Activated T-cell treated with anti-CD3 and anti-CD28 coated beads, Interleukin-2, amount 50 U/mL, for 72 hours (primary cell): ENCODE results near the gene SERPINA6. TPM values are rescaled to one million over a fixed set of nuclear protein-coding genes. Genes with fewer than 3 reads are reported as not detected.

Experiments
- total RNA-seq, 2 donors: library from RNA; stranded (reverse); gene quantifications; one replicate each; pipeline ENCODE4 v1.2.3, GENCODE V29; 2022

Gene SERPINA6
- total RNA-seq, 2 donors from 2014 or later = not detected

Other genes starting within 250 kb of the SERPINA6 start
- 100 to 1,000 TPM; 193 to 197 TPM for gene DDX24, start 242.1 kb downstream of the SERPINA6 start, total RNA-seq
- 10 to 100 TPM; 59.6 to 71.4 TPM for gene IFI27L1, start 242.0 kb downstream of the SERPINA6 start, total RNA-seq
- gene IFI27, start 212.6 kb downstream of the SERPINA6 start, total RNA-seq = 1 to 10 TPM; 5.1 to 7.7 TPM
- 10 to 100 TPM; 52.0 to 66.0 TPM for gene IFI27L2, start 193.7 kb downstream of the SERPINA6 start, total RNA-seq
- gene PPP4R4, start 149.0 kb downstream of the SERPINA6 start, total RNA-seq = 1 to 10 TPM; 6.2 to 9.5 TPM
- not detected for gene SERPINA10, start 30.1 kb downstream of the SERPINA6 start, total RNA-seq
- gene SERPINA2, start 43.4 kb upstream of the SERPINA6 start, total RNA-seq = not detected
- 10 to 100 TPM; 20.3 to 68.9 TPM for gene SERPINA1, start 65.3 kb upstream of the SERPINA6 start, total RNA-seq
- not detected for gene SERPINA11, start 129.5 kb upstream of the SERPINA6 start, total RNA-seq
- not detected for gene SERPINA9, start 152.9 kb upstream of the SERPINA6 start, total RNA-seq
- gene SERPINA12, start 186.1 kb upstream of the SERPINA6 start, total RNA-seq = not detected
- not detected for gene SERPINA4, start 238.1 kb upstream of the SERPINA6 start, total RNA-seq